ENCODE data around the gene ETV3. TPM values are rescaled to one million over a fixed set of nuclear protein-coding genes. Genes with fewer than 3 reads are reported as not detected.

Gene ETV3
- total and polyA plus RNA-seq, 2 of the 4 experiments (the other 2 are of a cell fraction) = 6.4 to 14.7 TPM

GRCh38 chr1:157147037-157147436, 8.8 kb upstream of the ETV3 start:
- Histone ChIP-seq H3K27ac (ENCODE audit: insufficient read depth, low read length) (no peak overlapping the region), H3K79me1 (ENCODE audit: low read depth in 1 of 2, low read length in 2 of 2) (no peaks in the 10 kb centered on the region), H4K5ac (ENCODE audit: low read depth, low read length) (no peak overlapping the region), H3K9me1 (ENCODE audit: insufficient read depth, low read length) (0 out of 2 replicates have a peak, but pooled peaks cover 3% of the 10 kb centered on the region), H2BK15ac (ENCODE audit: low read depth, low read length) (no peak overlapping the region), H3K9me3 (ENCODE audit: control insufficient read depth, insufficient read depth, low read length) (no peaks in the 10 kb centered on the region), H3K18ac (ENCODE audit: low read depth, low read length) (no peak overlapping the region), H2BK20ac (ENCODE audit: low read depth, low read length) (no peak overlapping the region), H3K36me3 (ENCODE audit: control insufficient read depth, insufficient read depth, low read length) (no peaks in the 10 kb centered on the region), H2AFZ (replicated peaks; ENCODE audit: low read length, poor library complexity) (no peak overlapping the region), H4K91ac (ENCODE audit: insufficient read depth, low read depth, low read length) (no peak overlapping the region), H3K4me2 (ENCODE audit: low read depth, low read length) (no peak overlapping the region), H3K27me3 (ENCODE audit: control insufficient read depth, insufficient read depth, low read length) (no peaks in the 10 kb centered on the region; the same call in 1 of the 2 replicates), H3K23ac (ENCODE audit: low read depth, low read length) (no peak overlapping the region), H3K9ac (ENCODE audit: low read depth, low read length) (no peak overlapping the region), H2BK120ac (ENCODE audit: low read depth, low read length) (no peak overlapping the region), H3K56ac (ENCODE audit: extremely low read depth, insufficient read depth, low read length) (no peak overlapping the region), H3K4me1 (ENCODE audit: control insufficient read depth, insufficient read depth, low read length) (peaks cover 4% of the 10 kb centered on the region; the same call in 1 of the 2 replicates), H2AK9ac (replicated peaks; ENCODE audit: low read depth, low read length, poor library complexity) (no peak overlapping the region), H3K4me3 (ENCODE audit: insufficient read depth, low read depth, low read length) (no peak overlapping the region), H2BK5ac (ENCODE audit: low read depth, low read length, poor library complexity, severe bottlenecking) (no peak overlapping the region), H4K8ac (ENCODE audit: low read depth in 2 of 2, low read length in 2 of 2) (no peak overlapping the region), H3K4ac (ENCODE audit: low read depth, low read length) (no peak overlapping the region), H3K14ac (replicated peaks; ENCODE audit: low read depth, low read length) (no peak overlapping the region), H2AK5ac (ENCODE audit: low read depth, low read length) (no peak overlapping the region), H4K20me1 (ENCODE audit: insufficient read depth, low read length) (no peaks in the 10 kb centered on the region)
- in situ Hi-C loops (cut with MboI; ENCODE audit: low sequenced_read_pairs) = no loop called here
- ChIA-PET CTCF (interaction anchor here (2.0 kb wide), 1 partner anchor 57 kb away, joined by 11 read pairs; no protein-coding TSS in a partner anchor), POLR2A (ENCODE audit: unreplicated experiment) (no interaction called here)
- dilution Hi-C loops (cut with HindIII; ENCODE audit: low sequenced_read_pairs, unreplicated experiment) = no loop called here
- TF ChIP-seq ELK1 (IDR thresholded peaks at IDR 0.05; ENCODE audit: borderline replicate concordance, low read depth, low read length) (no peak), USF2 (IDR thresholded peaks at IDR 0.05; ENCODE audit: low read depth, low read length) (no peak), MAFK (IDR thresholded peaks at IDR 0.05; ENCODE audit: low read depth, low read length) (no peak), POLR2A (IDR thresholded peaks at IDR 0.05; ENCODE audit: low read depth, low read length) (no peak), FOS (IDR thresholded peaks at IDR 0.05; ENCODE audit: low read depth, low read length) (no peak), MXI1 (IDR thresholded peaks at IDR 0.05; ENCODE audit: borderline replicate concordance, low read depth, low read length) (no peak)
- intact Hi-C loops (cut with micrococcal nuclease) = no loop called here
- ATAC-seq (ENCODE audit: low read depth) = no peak
- no TSS peak for BruUV-seq (replicated peaks)
- DNase-seq = no peak
- no CpG with 5 or more reads among the region's 1 CpG for WGBS, 2 experiments (ENCODE audit: extremely low coverage in 2 of 2, insufficient read length in 1 of 2)
